Vagina (tissue), 2 donors: ENCODE measurements around the gene PHOSPHO1.

Source experiments
- POLR2A ChIP-seq, 2 donors: fragments of 450-650 bp; IDR thresholded peaks; one replicate each; pipeline ENCODE4 v1.6.1; 2017; ENCODE audit warnings: antibody characterized with exemption in 2 of 2, mild to moderate bottlenecking in 2 of 2, moderate library complexity in 2 of 2
- TF ChIP-seq, protein P1 (sequence below), 3 experiments: fragments of 450-650 bp in 2 of 3; fragments of 200-600 bp in 1 of 3; sonication (generic) in 1 of 3; IDR thresholded peaks; one replicate each; pipeline ENCODE4 v1.5.1; 2017 to 2019; ENCODE audit warnings: antibody characterized with exemption in 3 of 3, mild to moderate bottlenecking in 2 of 3, moderate library complexity in 2 of 3

- TF ChIP-seq POLR2A (IDR thresholded peaks at IDR 0.05): no peak
- TF ChIP-seq, protein P1, sequence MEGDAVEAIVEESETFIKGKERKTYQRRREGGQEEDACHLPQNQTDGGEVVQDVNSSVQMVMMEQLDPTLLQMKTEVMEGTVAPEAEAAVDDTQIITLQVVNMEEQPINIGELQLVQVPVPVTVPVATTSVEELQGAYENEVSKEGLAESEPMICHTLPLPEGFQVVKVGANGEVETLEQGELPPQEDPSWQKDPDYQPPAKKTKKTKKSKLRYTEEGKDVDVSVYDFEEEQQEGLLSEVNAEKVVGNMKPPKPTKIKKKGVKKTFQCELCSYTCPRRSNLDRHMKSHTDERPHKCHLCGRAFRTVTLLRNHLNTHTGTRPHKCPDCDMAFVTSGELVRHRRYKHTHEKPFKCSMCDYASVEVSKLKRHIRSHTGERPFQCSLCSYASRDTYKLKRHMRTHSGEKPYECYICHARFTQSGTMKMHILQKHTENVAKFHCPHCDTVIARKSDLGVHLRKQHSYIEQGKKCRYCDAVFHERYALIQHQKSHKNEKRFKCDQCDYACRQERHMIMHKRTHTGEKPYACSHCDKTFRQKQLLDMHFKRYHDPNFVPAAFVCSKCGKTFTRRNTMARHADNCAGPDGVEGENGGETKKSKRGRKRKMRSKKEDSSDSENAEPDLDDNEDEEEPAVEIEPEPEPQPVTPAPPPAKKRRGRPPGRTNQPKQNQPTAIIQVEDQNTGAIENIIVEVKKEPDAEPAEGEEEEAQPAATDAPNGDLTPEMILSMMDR (IDR thresholded peaks at IDR 0.05): no peak
Observed at GRCh38 chr17:49223168-49223516, 7.4 kb downstream of the PHOSPHO1 start.
